ENCODE measurements around the gene PDE8A. TPM values are rescaled to one million over a fixed set of nuclear protein-coding genes. Genes with fewer than 3 reads are reported as not detected.

Gene PDE8A
- total and polyA plus RNA-seq, 2 of the 13 experiments (the other 11 are each of a cell fraction or from before 2014, with no cell fraction given): 26.3 to 48.5 TPM

DNA sequence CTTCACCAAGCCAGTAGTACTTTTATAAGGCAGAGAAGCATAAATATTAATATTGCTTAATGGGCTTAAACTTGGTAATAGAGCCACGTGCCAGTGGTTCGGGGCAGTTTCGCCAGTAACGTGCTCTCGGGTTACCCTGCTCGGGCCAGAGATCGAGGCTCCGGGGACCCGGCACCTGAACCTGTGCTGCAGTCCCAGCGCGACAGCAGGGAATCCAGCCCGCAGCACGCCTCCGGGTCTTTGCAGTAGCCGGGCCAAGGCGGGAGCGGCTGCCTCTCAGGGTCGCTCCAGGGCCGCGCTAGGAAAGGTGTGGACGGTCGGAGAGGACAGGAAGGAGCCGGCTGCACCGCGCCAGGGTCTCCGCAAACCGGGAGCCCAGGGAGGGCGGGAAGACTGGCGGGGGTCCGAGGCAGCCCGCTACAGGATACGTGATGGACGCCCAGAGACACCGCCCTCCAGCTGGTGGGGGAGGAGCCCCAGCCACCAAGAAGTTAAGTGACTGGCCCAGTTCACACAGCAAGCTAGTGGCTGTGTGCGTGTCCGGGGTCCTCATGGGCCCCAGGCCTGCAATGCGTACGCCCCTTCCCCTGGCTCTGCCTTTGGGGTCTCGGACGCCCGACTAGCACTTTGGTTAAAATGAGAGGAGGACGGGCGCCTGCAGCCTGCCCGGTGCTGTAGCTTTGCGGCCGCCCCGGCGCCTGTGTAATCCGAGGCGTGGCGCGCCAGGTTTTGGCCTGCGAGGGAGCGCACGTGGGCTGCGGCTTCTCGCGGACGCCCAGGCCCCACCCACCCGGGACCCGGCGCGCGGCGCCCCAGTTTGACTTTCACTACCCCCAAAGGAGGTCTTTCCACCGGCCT lies 1.2 kb upstream of the PDE8A start (continued):
- TF ChIP-seq TGIF2 (CRISPR knock-in tag; IDR thresholded peaks at IDR 0.05): peak; percentile 73
- TF ChIP-seq, protein P1, sequence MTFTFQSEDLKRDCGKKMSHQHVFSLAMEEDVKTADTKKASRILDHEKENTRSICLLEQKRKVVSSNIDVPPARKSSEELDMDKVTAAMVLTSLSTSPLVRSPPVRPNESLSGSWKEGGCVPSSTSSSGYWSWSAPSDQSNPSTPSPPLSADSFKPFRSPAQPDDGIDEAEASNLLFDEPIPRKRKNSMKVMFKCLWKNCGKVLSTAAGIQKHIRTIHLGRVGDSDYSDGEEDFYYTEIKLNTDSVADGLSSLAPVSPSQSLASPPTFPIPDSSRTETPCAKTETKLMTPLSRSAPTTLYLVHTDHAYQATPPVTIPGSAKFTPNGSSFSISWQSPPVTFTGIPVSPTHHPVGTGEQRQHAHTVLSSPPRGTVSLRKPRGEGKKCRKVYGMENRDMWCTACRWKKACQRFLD (CRISPR knock-in tag; IDR thresholded peaks at IDR 0.05; ENCODE audit: borderline replicate concordance): 0 out of 2 replicates have a peak, but pooled peaks have one; percentile 37
- no peak for TF ChIP-seq ZNF781 (CRISPR knock-in tag; IDR thresholded peaks at IDR 0.05; ENCODE audit: borderline replicate concordance, not compliant biosample characterization)
- no peak for TF ChIP-seq ZFP36 (IDR thresholded peaks at IDR 0.05; ENCODE audit: borderline replicate concordance, low read depth, low read length, partially characterized antibody)
- no peak for TF ChIP-seq HDAC6 (IDR thresholded peaks at IDR 0.05; ENCODE audit: low read depth, low read length)
- TF ChIP-seq RXRA (CRISPR knock-in tag; IDR thresholded peaks at IDR 0.05): peak; percentile 75
- no peak for TF ChIP-seq EZH2 (conservative IDR thresholded peaks at IDR 0.05; ENCODE audit: low read depth, low read length)
- TF ChIP-seq, protein P2, sequence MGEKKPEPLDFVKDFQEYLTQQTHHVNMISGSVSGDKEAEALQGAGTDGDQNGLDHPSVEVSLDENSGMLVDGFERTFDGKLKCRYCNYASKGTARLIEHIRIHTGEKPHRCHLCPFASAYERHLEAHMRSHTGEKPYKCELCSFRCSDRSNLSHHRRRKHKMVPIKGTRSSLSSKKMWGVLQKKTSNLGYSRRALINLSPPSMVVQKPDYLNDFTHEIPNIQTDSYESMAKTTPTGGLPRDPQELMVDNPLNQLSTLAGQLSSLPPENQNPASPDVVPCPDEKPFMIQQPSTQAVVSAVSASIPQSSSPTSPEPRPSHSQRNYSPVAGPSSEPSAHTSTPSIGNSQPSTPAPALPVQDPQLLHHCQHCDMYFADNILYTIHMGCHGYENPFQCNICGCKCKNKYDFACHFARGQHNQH (CRISPR knock-in tag; IDR thresholded peaks at IDR 0.05): peak; percentile 72; the same call in 1 of the 2 replicates
- TF ChIP-seq CBFB (CRISPR knock-in tag; IDR thresholded peaks at IDR 0.05): peak; percentile 78; the same call in 1 of the 2 replicates
- TF ChIP-seq KDM6A (CRISPR knock-in tag; IDR thresholded peaks at IDR 0.05; ENCODE audit: low read depth): no peak
- no peak for TF ChIP-seq PAF1 (CRISPR knock-in tag; IDR thresholded peaks at IDR 0.05)
- peak; percentile 12; the same call in 1 of the 2 replicates for TF ChIP-seq ZNF784 (CRISPR knock-in tag; IDR thresholded peaks at IDR 0.05; ENCODE audit: borderline replicate concordance)
- TF ChIP-seq NFATC3 (CRISPR knock-in tag; IDR thresholded peaks at IDR 0.05): no peak
- no peak for TF ChIP-seq DR1 (CRISPR knock-in tag; IDR thresholded peaks at IDR 0.05)
- peak; percentile 61; the same call in 1 of the 2 replicates for TF ChIP-seq ZBTB7B (CRISPR knock-in tag; IDR thresholded peaks at IDR 0.05)
- TF ChIP-seq ZNF770 (CRISPR knock-in tag; IDR thresholded peaks at IDR 0.05): no peak
- no peak; the same call in 1 of the 2 replicates for TF ChIP-seq ZBTB3 (CRISPR knock-in tag; IDR thresholded peaks at IDR 0.05; ENCODE audit: borderline replicate concordance, low read depth)
- TF ChIP-seq, protein P3, sequence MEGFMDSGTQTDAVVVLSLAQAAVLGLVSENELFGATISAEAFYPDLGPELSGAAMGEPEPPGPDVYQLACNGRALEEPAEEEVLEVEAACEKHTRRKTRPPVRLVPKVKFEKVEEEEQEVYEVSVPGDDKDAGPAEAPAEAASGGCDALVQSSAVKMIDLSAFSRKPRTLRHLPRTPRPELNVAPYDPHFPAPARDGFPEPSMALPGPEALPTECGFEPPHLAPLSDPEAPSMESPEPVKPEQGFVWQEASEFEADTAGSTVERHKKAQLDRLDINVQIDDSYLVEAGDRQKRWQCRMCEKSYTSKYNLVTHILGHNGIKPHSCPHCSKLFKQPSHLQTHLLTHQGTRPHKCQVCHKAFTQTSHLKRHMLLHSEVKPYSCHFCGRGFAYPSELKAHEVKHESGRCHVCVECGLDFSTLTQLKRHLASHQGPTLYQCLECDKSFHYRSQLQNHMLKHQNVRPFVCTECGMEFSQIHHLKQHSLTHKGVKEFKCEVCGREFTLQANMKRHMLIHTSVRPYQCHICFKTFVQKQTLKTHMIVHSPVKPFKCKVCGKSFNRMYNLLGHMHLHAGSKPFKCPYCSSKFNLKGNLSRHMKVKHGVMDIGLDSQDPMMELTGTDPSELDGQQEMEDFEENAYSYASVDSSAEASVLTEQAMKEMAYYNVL (CRISPR knock-in tag; IDR thresholded peaks at IDR 0.05; ENCODE audit: borderline replicate concordance): no peak; the same call in 1 of the 2 replicates
- TF ChIP-seq ARNTL (CRISPR knock-in tag; IDR thresholded peaks at IDR 0.05): peak; percentile 56; the same call in 1 of the 2 replicates
- no peak for TF ChIP-seq MTF2 (CRISPR knock-in tag; IDR thresholded peaks at IDR 0.05; ENCODE audit: borderline replicate concordance)
- peak; percentile 80; the same call in 1 of the 2 replicates for TF ChIP-seq KLF11 (CRISPR knock-in tag; IDR thresholded peaks at IDR 0.05)
